HG02884 (cell line): ENCODE data around the gene AQP12A.
"Not testable (repeated sequence)": the region's sequence is repeated elsewhere in the genome, so short reads cannot be mapped to it uniquely, and the experiment has no call there.

Experiments
- ATAC-seq: cut with Tn5 transposase; IDR thresholded peaks from one replicate; pipeline ENCODE4 v1.9.1; 2021; ENCODE audit warnings: mild to moderate bottlenecking, moderate library complexity; ENCODE audit not compliant: unreplicated experiment

The AQP12A gene

GRCh38 chr2:240687741-240688552 lies 3.7 kb upstream of the AQP12A start:
- no peak for ATAC-seq

GRCh38 chr2:240688553-240688919 lies 3.1 kb upstream of the AQP12A start:
- ATAC-seq, result no peak

GRCh38 chr2:240689975-240690374 lies 1.7 kb upstream of the AQP12A start:
- no peak for ATAC-seq

- ATAC-seq, result not testable (repeated sequence)
Measured at GRCh38 chr2:240690421-240691074, 1.1 kb upstream of the AQP12A start.

- ATAC-seq, result not testable (repeated sequence)
Measured at GRCh38 chr2:240691075-240691427, 615 bp upstream of the AQP12A start.

GRCh38 chr2:240692583-240693561 lies 1.2 kb downstream of the AQP12A start:
- ATAC-seq, result not testable (repeated sequence)

GRCh38 chr2:240694304-240694703 lies 2.6 kb downstream of the AQP12A start:
- not testable (repeated sequence) for ATAC-seq

- ATAC-seq, result not testable (repeated sequence)
Measured at GRCh38 chr2:240695593-240695992, 3.9 kb downstream of the AQP12A start.

- ATAC-seq, result not testable (repeated sequence)
Measured at GRCh38 chr2:240696469-240696868, 4.8 kb downstream of the AQP12A start.

GRCh38 chr2:240698852-240699561 lies 7.3 kb downstream of the AQP12A start:
- ATAC-seq, result not testable (repeated sequence)

- ATAC-seq, result not testable (repeated sequence)
Measured at GRCh38 chr2:240699835-240700234, 8.2 kb downstream of the AQP12A start.

GRCh38 chr2:240700616-240701015 lies 8.9 kb downstream of the AQP12A start:
- not testable (repeated sequence) for ATAC-seq

- ATAC-seq, result no peak
Measured at GRCh38 chr2:240701091-240701735, 9.5 kb downstream of the AQP12A start.

GRCh38 chr2:240701736-240702639 lies 10.3 kb downstream of the AQP12A start:
- ATAC-seq, result no peak

- ATAC-seq, result no peak
Measured at GRCh38 chr2:240702640-240703011, 11.0 kb downstream of the AQP12A start.

- no peak for ATAC-seq
Measured at GRCh38 chr2:240703417-240704341, 12.0 kb downstream of the AQP12A start.

- ATAC-seq, result no peak
Measured at GRCh38 chr2:240704651-240705050, 13.0 kb downstream of the AQP12A start.

- ATAC-seq, result no peak
Measured at GRCh38 chr2:240705204-240705791, 13.6 kb downstream of the AQP12A start.
